ENCODE measurements around the gene UBR4. TPM values are rescaled to one million over a fixed set of nuclear protein-coding genes. Genes with fewer than 3 reads are reported as not detected.

The UBR4 gene
- total RNA-seq, 1 experiment from 2014 or later, result 131 TPM

DNA sequence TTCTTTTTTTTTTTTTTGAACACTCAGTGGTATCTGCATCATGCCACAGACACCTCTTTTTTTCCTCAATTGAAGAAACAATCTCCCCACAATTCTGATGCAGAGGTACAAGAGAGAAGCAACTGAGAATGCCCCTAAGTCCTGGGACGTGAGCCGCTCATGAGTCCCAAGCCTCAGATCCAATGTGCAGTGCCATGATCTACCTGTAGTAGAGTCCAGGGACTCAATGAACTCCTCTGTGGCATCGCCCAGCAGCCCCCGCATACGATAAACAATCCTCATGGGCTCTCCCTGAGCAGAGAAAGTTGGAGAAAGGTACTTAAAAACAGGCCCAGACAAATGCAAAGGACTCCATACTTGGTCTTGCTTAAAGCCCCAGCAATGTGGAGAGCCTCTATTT lies 113.1 kb downstream of the UBR4 start:
- no CpG with 5 or more reads among the region's 5 CpGs for WGBS (ENCODE audit: extremely low coverage, insufficient read length, low lambda C conversion rate)
- DNase-seq, result no peak
- peak overlapping the region in 1 of 3 experiments; percentile 79; a peak in 2 of 7 replicates for H3K27ac Mint-ChIP-seq
- H3K4me3 Mint-ChIP-seq, result no peak overlapping the region
- no peaks in the 10 kb centered on the region for H3K9me3 Mint-ChIP-seq
- Histone ChIP-seq H3K4ac (ENCODE audit: low read depth, low read length) (no peak overlapping the region), H2BK12ac (ENCODE audit: insufficient read length, low read depth, low read length) (no peak overlapping the region), H4K91ac (ENCODE audit: insufficient read length, low read depth, low read length) (no peak overlapping the region), H2AFZ (ENCODE audit: low read length) (no peak overlapping the region), H3T11ph (ENCODE audit: low read length) (no peak overlapping the region), H3K79me1 (ENCODE audit: insufficient read depth, low read depth, low read length, poor library complexity, severe bottlenecking) (no peaks in the 10 kb centered on the region), H4K8ac (replicated peaks; ENCODE audit: insufficient read length, low read depth, low read length) (no peak overlapping the region), H3K56ac (ENCODE audit: insufficient read length, low read depth, low read length) (no peak overlapping the region), H3K18ac (ENCODE audit: insufficient read length, low read depth, low read length) (no peak overlapping the region), H2BK5ac (ENCODE audit: insufficient read length, low read length) (no peak overlapping the region), H3K9me3 (ENCODE audit: control insufficient read depth, low read depth, low read length) (no peaks in the 10 kb centered on the region), H3K9ac (ENCODE audit: extremely low read depth, insufficient read length, low read length) (no peak overlapping the region), H2BK120ac (ENCODE audit: low read depth, low read length, poor library complexity, severe bottlenecking) (no peak overlapping the region), H2BK15ac (ENCODE audit: low read depth, low read length) (no peak overlapping the region), H4K5ac (ENCODE audit: insufficient read length, low read depth, low read length) (no peak overlapping the region), H3K27me3 (ENCODE audit: insufficient read depth, low read length) (no peaks in the 10 kb centered on the region), H2AK5ac (ENCODE audit: insufficient read length, low read length) (no peak overlapping the region), H3K27ac (ENCODE audit: insufficient read length, low read depth, low read length) (no peak overlapping the region), H4K20me1 (ENCODE audit: control insufficient read depth, insufficient read depth, insufficient read length) (no peaks in the 10 kb centered on the region), H3K4me1 (ENCODE audit: insufficient read depth, low read length) (no peaks in the 10 kb centered on the region), H3K14ac (ENCODE audit: insufficient read depth, low read length) (no peak overlapping the region), H3K23me2 (ENCODE audit: insufficient read length, low read depth, low read length, poor library complexity, severe bottlenecking) (no peaks in the 10 kb centered on the region), H2BK20ac (ENCODE audit: low read depth, low read length, poor library complexity, severe bottlenecking) (no peak overlapping the region), H3K79me2 (ENCODE audit: insufficient read depth, low read length) (no peaks in the 10 kb centered on the region), H3K23ac (ENCODE audit: insufficient read length, low read depth, low read length) (no peak overlapping the region), H3K4me2 (ENCODE audit: insufficient read depth, insufficient read length, low read length) (no peak overlapping the region)
- TF ChIP-seq, protein P1, sequence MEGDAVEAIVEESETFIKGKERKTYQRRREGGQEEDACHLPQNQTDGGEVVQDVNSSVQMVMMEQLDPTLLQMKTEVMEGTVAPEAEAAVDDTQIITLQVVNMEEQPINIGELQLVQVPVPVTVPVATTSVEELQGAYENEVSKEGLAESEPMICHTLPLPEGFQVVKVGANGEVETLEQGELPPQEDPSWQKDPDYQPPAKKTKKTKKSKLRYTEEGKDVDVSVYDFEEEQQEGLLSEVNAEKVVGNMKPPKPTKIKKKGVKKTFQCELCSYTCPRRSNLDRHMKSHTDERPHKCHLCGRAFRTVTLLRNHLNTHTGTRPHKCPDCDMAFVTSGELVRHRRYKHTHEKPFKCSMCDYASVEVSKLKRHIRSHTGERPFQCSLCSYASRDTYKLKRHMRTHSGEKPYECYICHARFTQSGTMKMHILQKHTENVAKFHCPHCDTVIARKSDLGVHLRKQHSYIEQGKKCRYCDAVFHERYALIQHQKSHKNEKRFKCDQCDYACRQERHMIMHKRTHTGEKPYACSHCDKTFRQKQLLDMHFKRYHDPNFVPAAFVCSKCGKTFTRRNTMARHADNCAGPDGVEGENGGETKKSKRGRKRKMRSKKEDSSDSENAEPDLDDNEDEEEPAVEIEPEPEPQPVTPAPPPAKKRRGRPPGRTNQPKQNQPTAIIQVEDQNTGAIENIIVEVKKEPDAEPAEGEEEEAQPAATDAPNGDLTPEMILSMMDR (conservative IDR thresholded peaks at IDR 0.05), result no peak
- H3K4me1 Mint-ChIP-seq, result peaks cover 3 to 12% of the 10 kb centered on the region in 2 experiments; a peak in 3 of 4 replicates
- no peaks in the 10 kb centered on the region for H3K27me3 Mint-ChIP-seq (ENCODE audit: low read depth)
- peaks cover 48 to 100% (median 95%) of the 10 kb centered on the region in 3 experiments; a peak in 6 of 7 replicates for H3K36me3 Mint-ChIP-seq (ENCODE audit: insufficient read depth in 1 of 3, low read depth in 3 of 3)
